Suppressor macrophage treated with lipopolysaccharide for 1 hour (primary cell): ENCODE measurements around the gene CLEC4F.

Experiments used
- DNase-seq, 3 donors: peaks; one replicate each; pipeline ENCODE4 v3.0.0-alpha.2; 2020 to 2022

Gene CLEC4F

DNA sequence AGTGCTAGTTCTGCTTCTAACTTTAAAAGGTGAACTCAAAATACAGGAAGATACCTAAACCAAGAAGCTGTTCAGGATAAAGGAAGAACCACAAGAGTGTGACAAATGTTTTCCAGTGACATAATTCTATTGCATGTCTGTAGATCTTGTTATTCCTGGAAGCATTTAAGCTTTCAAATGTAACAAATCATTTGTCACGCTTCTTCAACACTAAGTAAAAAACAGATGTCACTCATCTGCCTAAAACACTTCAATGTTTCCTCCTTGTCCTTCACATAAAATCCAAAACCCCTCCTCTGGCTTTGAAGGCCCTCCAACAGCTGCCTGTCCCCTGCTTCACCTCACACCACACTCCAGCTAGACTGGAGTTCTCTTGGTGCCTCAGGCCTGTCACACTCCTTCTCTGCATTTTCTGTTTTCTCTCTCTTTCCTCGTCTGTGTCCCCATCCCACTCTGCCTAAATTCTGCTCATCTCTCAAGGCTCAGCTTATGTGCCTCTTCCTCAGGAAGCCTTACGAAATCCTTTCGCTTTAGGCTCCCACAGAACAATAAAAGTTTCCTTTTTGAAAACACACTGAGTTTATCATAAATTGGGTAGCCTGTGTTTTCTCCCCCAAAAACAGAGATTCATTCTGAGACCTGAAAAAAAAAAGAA, 6.4 kb upstream of the CLEC4F start:
- DNase-seq, result peak in 2 of 3 donors; percentile 37 to 84

DNA sequence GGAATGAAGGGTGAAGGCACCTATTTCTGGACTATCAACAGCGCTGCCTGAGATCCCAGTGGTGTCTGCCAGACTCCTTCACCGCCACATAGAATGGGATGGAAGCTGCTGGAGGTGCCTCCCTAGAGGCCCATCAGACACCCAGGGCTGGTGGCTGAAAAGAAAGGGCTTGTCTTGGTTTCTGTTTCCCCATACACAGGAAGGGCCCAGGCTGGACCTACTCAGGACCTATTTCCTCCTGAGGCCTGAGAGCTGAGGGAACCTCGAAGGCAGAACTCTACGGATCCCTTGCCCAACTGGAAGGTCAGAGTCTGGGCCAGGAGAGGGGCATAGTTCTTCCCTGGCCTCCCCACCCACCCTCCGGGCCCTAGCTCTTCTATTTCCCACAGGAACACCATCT, 2.9 kb upstream of the CLEC4F start:
- DNase-seq, result peak; percentile 18 to 52 (median 49)

DNA sequence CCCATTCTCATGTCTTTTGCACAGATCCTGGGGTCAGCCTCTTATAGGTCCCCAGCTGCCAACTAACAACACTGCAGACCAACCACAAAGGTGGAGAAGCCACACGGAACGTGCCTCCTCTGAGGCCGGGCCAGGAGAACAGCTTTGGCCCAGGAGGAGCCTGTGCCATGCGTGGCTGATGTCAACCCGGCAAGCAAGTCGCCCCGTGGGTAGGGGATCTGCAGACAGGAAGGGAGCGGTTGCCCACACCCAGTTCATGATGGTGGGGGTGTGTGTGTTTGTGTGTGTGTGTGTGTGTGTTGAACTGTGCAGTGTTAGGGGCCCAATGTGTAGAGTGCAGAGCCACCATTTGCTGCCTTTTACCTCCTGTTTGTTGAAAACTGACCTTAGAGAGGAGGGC, 2.4 kb upstream of the CLEC4F start:
- no peak for DNase-seq

DNA sequence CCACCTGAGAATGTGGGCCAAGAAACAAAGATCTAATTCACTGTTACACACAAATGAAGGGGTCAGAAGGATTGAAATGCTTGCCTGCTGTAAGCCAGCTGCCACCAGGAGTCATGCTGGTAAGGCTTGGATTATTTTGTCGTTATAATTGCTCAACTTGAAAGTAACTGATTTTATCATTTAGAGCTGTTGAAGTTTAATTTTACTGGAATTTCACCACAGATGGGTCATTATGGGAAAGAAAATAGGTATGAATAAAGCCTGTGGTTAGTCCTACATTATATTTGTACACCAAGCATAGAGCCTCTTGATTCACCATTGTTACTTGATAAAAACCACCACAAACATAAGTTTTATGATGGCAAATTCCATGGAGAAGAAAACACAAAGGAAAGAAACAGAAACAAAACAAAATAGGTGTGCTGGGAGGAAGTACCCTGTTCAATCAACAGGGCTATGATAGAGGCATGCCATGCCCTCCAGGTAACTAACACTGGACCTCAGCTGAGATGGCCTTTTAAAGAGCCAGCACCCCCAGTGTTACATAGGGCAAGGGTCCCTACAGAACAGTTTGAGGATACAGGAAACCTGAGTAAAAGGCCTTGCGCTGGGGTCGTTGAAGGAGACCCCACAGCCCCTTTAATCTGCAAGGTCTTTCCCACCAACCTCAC, 3.0 kb downstream of the CLEC4F start:
- no peak for DNase-seq

DNA sequence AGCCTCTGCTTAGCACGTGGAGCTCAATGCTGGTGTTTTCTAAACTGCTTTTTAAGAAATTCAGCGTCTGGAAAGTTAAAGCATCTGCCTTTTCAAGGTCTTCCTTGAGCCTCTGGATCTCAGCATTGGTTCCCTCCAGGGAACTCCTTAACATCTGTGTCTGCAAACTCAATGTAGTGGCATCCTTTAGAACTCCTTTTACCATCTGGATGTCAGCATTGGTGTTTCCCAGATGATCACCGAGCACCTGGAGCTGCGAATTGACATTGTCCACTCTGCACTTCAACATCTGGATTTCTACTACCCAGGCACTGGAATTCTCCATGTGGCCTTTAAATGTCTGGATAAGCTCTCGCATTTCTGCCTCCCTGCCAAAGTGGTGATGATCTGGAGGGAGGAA, 3.7 kb downstream of the CLEC4F start:
- DNase-seq, result no peak

DNA sequence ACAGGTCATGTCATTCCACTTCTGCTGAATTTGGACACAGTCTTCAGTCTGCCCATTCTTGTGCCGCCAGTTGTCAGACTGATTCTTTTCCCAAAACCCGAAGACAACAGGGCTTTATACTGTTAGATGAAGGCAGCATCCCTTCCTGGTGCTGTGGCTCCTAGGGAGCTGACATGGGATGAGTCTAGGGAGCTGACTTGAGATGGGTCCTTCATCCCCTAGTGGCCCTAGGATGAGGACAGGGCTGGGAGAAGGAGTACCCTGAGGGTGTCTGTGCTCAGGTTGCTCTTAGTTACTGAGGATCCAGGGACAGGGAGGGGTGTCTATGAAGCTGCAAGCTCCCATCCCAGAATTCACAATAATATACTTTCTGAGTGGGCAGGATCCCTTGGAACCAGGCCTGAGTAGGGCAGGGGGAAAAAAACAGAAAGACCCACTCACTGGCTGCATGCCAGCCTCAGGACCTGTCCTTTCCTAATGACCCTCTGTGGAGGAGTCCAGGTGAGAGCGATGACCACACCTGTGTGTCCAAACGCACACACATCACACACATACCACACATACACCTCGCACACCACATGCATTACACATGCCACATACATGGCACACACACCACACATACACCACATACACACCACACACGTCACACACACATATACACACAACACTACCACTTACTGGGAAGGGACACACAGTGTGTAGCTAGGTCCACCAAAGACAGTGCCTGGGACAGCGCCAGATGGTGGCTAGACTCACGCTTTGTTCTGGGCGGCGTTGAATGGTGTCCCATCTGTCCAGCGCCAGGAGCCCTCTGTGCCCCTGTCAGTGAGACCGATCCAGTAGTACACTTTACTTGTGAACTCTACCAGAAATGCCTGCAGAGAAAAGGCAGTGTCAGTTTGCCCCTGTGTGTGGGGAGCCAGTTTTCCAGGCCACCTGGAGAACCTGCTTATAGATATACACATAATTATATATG, 11.1 kb downstream of the CLEC4F start:
- DNase-seq, result no peak

DNA sequence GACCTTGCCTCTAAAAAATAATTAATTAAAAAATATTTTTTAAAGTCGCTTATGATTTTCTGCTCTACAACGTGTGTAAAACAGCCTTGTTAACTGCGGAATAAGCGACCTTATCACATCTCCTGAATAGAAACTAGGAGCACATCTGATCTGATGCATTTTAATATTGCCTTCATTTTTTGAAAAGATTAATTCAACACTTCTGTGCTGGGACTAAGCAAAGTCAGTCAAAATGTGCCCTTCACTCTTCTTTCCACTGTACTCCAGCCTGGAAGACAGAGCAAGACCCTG, 12.6 kb downstream of the CLEC4F start:
- no peak for DNase-seq

DNA sequence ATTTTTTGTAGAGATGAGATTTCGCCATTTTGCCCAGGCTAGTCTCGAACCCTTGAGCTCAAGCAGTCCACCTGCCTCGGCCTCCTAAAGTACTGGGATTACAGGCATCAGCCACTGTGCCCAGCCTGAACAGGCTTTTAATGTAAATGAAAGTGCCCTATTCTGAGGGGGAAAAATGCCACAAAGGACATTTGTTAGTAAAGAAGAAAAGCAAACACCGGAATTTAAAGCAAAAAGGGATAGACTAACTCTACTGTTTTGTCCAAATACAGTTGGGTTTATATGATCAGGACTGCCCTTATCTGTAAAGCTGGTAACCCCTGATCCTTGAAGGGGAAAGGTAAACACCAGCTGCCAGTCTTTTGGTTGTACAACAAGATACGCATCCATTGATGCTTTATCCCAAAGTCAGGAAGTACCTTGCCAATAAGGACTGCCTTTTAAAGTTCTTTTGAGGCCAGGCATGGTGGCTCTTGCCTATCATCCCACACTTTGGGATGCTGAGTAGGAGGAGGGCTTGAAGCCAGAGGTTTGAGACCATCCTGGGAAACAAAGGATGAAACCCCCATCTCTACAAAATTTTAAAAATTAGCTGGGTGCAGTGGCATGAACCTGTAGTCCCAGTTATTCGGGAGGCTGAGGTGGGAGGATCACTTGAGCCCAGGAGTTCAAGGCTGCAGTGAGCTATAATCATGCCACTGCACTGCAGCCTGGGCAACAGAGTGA, 13.1 kb downstream of the CLEC4F start:
- no peak for DNase-seq

DNA sequence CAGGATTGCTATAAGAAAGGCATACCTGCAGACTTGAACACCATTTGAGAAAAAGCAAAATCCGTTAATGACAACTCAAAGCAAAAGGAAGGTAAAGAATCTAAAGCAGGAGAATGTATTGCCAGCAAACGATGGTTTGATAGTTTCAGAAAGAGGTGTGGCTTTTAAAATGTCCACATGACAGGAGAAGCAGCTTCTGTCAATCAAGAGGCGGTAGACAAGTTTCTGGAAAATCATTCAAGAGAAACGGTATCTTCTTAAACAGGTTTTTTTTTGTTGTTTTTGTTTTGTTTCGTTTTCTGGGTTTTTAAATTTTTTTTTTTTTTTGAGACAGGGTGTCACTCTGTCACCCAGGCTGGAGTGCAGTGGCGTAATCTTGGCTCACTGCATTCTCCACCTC, 13.8 kb downstream of the CLEC4F start:
- no peak for DNase-seq

DNA sequence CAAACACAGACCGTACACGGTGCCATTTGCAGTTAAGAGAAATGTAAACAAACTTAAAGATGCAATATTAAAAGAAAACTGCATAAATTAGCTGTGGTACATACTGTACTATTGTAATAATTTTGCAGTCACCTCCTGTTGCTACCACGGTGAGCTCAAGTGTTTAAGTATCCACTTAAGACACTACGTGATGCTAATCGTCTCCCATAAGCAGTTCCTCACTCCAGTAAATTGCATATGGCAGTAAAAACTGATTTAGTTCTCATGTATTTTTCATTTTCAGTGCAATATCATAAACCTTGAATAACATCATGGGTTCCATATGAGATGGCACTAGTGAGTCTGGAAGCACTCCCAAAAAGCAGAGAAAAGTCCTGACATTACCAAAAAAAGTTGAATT, 14.4 kb downstream of the CLEC4F start:
- no peak for DNase-seq

DNA sequence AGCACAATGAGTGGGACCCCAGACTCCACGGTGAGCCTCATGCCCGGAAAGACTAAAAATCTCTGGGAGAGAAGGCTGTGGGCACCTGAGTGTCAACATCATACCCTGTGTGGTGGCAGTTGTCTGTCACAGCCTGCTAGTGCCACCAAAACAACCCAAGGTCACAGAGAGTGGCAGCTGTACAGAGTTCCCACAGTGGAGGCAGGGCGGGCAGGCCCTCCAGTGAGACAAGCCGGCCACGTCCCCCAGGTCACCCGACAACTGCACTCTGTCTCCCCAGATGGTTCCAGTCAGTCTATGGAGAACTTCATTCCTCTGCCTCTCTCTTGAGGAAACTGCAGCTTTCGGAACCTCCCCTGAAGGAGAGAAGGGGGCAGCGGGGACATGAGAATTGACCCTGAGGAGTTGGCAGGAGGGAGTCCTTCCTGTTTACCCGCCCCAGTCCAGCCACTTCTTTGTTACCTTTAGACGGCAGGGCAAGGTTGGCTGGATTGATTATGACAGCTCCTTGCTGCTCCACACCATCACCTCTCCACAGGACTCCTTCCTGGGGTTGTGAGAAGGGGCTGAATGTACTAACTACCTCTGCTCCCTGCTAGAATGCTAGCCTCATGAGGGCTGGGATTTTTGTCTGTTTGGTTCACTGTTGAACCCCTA, 18.7 kb downstream of the CLEC4F start:
- DNase-seq, result no peak

DNA sequence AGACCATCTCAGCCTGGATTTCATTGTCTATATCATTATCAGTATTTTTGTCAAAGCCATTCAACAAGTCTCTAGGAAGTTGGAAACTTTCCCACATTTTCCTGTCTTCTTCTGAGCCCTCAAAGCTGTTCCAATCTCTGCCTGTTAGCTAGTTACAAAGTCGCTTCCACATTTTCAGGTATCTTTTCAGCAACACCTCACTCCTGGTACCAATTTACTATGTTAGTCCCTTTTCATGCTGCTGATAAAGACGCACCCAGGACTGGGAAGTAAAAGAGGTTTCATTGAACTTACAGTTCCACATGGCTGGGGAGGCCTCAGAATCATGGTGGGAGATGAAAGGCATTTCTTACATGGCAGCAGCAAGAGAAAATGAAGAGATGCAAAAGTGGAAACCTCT, 20.7 kb downstream of the CLEC4F start:
- DNase-seq, result no peak

DNA sequence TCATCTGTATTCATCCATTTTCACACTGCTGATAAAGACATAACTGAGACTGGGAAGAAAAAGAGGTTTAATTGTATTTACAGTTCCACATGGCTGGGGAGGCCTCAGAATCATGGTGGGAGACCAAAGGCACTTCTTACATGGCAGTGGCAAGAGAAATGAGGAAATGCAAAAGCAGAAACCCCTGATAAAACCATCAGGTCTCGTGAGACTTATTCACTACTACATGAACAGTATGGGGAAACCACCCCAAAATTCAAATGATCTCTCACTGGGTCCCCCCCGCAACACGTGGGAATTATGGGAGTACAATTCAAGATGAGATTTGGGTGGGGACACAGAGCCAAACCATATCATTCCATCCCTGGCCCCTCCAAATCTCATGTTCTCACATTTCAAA, 22.4 kb downstream of the CLEC4F start:
- DNase-seq, result peak; percentile 32 to 70 (median 62)

DNA sequence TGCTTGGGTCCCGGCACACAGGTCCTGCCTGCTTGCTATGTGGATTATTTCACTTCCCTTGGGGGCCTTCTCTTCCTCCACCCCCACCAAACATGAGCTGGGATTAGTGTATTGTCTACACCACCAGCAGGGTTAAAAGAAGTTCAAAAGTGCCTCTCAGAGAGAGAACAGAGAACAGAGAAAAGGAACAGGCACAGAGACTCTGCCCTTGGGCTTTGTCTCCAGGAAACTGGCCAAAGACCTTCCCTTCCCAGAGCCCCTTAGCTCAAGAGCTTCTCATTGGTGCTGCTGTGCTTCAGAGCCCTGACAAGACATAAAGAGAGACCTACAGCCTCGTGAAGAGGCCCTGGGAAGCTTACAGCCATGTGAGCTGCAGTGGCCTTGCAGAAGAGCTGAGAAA, 22.9 kb downstream of the CLEC4F start:
- no peak for DNase-seq

DNA sequence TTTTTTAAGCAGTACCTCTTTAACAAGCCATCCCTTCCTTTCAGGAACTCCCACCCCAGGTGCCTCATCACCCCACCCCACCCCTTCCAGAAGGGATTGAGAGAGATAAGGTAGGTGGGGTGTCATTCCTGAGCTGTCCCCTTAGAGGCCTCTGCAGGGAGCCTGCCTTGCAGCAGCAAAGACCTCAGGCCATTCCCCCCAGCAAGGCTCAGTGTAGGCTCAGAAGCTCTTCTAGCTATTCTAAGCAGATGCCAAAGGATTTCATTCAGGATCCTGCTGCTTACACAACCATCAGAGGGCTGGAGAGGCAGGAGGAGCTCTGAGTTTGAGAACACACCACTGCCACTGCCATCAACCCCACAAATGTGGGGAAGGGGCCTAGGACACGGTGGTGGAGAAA, 24.1 kb downstream of the CLEC4F start:
- no peak for DNase-seq

DNA sequence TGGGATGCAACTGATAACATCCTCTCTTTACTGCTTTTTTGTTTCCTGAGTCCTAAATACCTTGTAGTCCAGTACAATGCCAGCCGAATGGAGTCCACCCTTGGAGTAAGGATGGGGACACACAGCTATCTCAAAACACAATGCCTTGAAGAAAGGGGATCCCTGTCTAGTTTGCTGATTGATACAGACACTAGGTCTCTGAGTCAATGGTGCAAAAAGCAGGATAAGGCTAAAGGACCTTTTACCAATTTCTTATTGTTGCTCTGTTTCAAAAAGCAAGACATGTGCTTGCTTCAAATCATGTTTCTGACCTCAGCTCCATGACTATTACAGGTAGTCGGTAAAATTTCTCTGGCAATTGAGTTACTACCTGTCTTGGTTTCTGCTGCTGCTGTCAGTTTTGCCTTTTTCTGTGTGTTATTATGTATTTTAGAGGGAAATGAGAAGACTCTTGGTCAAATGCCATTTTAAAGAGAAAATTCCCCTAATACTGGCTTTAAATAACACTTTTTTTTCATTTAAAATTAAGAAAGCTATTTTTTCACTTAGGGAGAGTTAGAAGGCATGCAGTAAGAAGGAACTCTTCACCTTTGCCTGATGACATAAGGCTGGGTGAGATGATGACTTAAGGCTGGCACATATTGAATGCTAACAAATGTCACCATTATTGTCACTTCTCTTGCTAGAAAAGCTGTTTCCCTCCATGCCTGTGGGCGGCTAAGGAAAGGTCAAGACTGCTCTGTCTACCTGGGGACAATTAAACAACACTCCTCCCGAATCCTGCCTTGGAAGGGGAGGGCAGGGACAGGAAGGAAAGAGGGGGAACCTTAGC, 25.0 kb downstream of the CLEC4F start:
- no peak for DNase-seq

DNA sequence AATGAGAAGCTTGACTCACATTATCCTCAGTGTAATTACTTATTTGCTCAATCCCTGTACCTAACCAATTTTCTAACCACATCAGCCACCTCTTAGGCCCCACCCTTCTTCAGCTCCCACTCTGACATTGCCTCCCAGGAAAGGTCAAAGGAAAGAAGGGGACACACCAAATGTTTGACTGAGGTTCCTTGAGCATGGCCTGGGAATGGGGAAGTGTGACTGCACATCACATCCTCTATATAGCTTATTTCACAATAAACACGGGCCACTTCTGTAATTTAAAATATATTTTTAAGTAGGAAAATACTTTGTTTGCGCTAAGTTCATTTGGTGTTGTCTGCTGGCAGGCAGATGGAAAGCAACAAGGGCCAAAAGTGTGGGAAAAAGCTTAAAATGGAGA, 26.9 kb downstream of the CLEC4F start:
- DNase-seq, result peak; percentile 66 to 84 (median 83)

DNA sequence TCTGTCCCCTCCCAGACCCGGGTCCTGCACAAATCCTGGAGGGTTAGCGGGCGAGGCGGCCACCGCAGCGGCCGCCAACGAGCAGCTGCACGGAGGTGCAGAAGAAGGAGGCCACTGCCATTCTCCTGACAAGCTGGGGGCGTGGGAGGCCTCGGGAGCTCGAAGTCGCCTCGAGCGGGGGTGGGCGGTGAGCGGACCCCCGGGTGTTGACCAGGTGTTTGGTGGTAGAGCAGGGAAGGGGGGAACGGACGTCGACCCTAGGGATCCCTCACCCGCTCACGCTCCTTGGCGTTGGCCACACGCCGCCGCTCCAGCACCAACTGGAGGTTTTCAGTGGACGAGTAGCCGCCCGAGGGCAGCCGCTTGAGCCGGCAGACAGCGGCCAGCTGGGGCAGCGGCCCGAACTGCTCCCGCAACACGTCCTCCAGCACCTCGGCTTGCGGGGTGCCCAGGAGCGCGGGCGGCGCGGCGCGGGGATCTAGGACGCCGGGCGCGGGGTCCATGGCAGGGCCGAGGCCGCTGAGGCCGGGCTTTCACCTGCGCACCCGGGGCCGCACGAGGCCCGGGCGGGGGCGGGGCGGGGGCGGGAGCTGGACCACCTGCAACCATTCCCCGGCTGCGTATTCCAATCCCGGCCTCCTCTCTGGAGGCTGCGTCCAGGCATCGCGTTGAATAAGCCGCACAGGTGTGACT, 30.1 kb downstream of the CLEC4F start, which contains the start of gene FIGLA:
Gene FIGLA, minus strand, starts transcription at position 508 of the 693 bp plus-strand sequence. Its CDS starts 5 bp downstream, at position 503.
- DNase-seq, result peak in 1 of 3 donors; percentile 26

DNA sequence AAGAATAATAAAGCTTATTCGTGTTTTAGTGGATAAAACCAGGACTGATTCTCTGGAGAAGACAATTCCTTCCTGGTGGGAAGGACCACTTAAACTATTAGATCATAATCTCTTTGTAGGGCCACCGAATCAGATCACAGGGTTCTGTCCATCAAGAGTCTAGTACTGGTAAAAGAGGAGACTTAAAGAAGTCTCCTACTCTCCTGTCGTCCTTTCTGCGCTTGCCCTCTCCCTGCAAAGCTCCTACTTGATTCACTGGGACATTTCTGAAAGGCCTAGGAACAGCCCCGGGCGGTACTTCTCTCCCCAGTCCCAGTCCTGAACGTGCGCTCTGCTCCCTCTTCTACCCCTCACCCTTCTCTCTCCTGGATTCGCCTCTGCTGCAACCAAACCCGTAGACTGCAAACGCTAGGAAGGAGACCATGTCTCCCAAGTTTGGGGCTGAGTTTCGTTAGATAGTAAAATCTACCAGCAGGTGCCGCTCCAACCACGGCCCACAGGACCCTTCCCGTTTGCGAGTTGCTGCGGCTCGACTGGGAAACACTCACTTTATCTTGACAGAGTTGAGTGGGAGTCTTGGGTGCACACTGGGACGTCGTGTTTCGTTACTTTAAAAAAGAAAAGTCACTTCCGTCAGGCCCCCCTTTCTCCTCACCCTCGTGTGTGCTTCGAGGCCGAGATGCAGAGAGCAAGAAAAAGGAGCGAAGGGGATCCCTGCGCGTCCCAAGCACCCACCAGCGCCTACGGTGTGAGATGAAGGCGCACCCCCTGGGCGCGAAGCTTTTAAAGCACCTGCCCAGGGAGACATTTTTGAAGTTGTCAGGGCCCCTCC, 30.9 kb downstream of the CLEC4F start:
- DNase-seq, result peak; percentile 81 to 90 (median 88)
